Endothelial cell of umbilical vein (primary cell): ENCODE data around the gene CD151. TPM values are rescaled to one million over a fixed set of nuclear protein-coding genes. Genes with fewer than 3 reads are reported as not detected.

Experiments
- BruUV-seq: library from RNA; stranded (reverse); fragments of 400-500 nt; replicated peaks from 2 replicates; lab custom pipeline; 2021; lab: Mats Ljungman, UMichigan
- CTCF ChIA-PET: fragments of 300-600, 350-600 bp; sonication (Branson Sonifier 250); formaldehyde crosslinking; loops from one replicate; lab custom pipeline; 2021; ENCODE audit warnings: antibody characterized with exemption, inconsistent platforms; lab: Charles Lee
- POLR2A ChIA-PET: fragments of 300-600, 350-600 bp; sonication (Branson Sonifier 250); formaldehyde crosslinking; loops from one replicate; lab custom pipeline; 2021; ENCODE audit warnings: antibody characterized with exemption, inconsistent platforms; lab: Charles Lee
- DNase-seq: peaks from one replicate; pipeline ENCODE4 v3.0.0-alpha.2; 2011; ENCODE audit warnings: low read depth, low spot score
- FAIRE-seq: peaks from 2 replicates; lab custom pipeline; 2011; peaks lifted over from hg19 to GRCh38; lab: Jason Lieb, UNC
- H2AFZ ChIP-seq: 2 replicates; pipeline ENCODE4 v1.6.0; 2012; ENCODE audit warnings: low read depth, low read length, control low read depth, inconsistent platforms
- H3K27ac ChIP-seq: 2 replicates; pipeline ENCODE4 v1.5.1; 2011; ENCODE audit warnings: low read depth, mild to moderate bottlenecking, control low read depth, low read length, moderate library complexity; ENCODE audit not compliant: insufficient read depth
- H3K27me3 ChIP-seq, 2 experiments: 2 replicates each; pipeline versions ENCODE4 v1.6.0 to v1.6.1; 2011; ENCODE audit warnings: low read length in 2 of 2, mixed read lengths in 1 of 2; ENCODE audit not compliant: control insufficient read depth in 2 of 2, insufficient read depth in 2 of 2
- H3K36me3 ChIP-seq, 2 experiments: 2 replicates in 1 of 2; 3 replicates in 1 of 2; pipeline ENCODE4 v1.5.1; 2011; ENCODE audit warnings: low read length in 2 of 2, mild to moderate bottlenecking in 1 of 2, moderate library complexity in 1 of 2; ENCODE audit not compliant: control insufficient read depth in 2 of 2, insufficient read depth in 2 of 2; ENCODE audit errors: extremely low read depth in 1 of 2
- H3K4me1 ChIP-seq: 3 replicates; pipeline ENCODE4 v1.5.1; 2011; ENCODE audit warnings: mild to moderate bottlenecking, low read length; ENCODE audit not compliant: control insufficient read depth, insufficient read depth; ENCODE audit errors: extremely low read depth
- H3K4me2 ChIP-seq: 2 replicates; pipeline ENCODE4 v1.6.1; 2011; ENCODE audit warnings: low read length, control low read depth, mixed read lengths; ENCODE audit not compliant: insufficient read depth
- H3K4me3 ChIP-seq, 3 experiments: fragments of 200-600 bp in 1 of 3; sonication (generic), shearing (Covaris generic) in 1 of 3; replicated peaks in 1 of 3; 2 replicates each; pipeline ENCODE4 v1.5.1; 2011 to 2016; ENCODE audit warnings: control low read depth in 3 of 3, low read length in 3 of 3, mild to moderate bottlenecking in 2 of 3, inconsistent platforms in 1 of 3, low read depth in 1 of 3, moderate library complexity in 1 of 3; ENCODE audit not compliant: insufficient read depth in 1 of 3
- H3K79me2 ChIP-seq: 2 replicates; pipeline ENCODE4 v1.6.0; 2012; ENCODE audit warnings: low read length, inconsistent platforms; ENCODE audit not compliant: control insufficient read depth, insufficient read depth
- H3K9ac ChIP-seq: replicated peaks from 2 replicates; pipeline ENCODE3; 2011; ENCODE audit warnings: low read length, control low read depth; ENCODE audit not compliant: insufficient read depth; ENCODE audit errors: extremely low read depth
- H3K9me1 ChIP-seq: replicated peaks from 3 replicates; pipeline ENCODE4 v1.6.0; 2011; ENCODE audit warnings: mild to moderate bottlenecking, low read length; ENCODE audit not compliant: control insufficient read depth, insufficient read depth; ENCODE audit errors: extremely low read depth
- H3K9me3 ChIP-seq: replicated peaks from 2 replicates; pipeline ENCODE4 v1.5.1; 2012; ENCODE audit warnings: low read length, inconsistent platforms; ENCODE audit not compliant: control insufficient read depth, insufficient read depth
- H4K20me1 ChIP-seq: replicated peaks from 2 replicates; pipeline ENCODE3; 2011; ENCODE audit warnings: mild to moderate bottlenecking, low read length; ENCODE audit not compliant: control insufficient read depth, insufficient read depth; ENCODE audit errors: extremely low read depth
- CTCF ChIP-seq, 2 donors: IDR thresholded peaks; 1 replicate in 1 of 2; 2 replicates in 1 of 2; pipeline ENCODE4 v1.5.1; 2011; ENCODE audit warnings: low read length in 2 of 2, mild to moderate bottlenecking in 2 of 2, moderate library complexity in 2 of 2, control low read depth in 1 of 2, inconsistent platforms in 1 of 2, low read depth in 1 of 2; ENCODE audit not compliant: insufficient read depth in 1 of 2; ENCODE audit errors: extremely low read depth in 1 of 2
- EZH2 ChIP-seq: IDR thresholded peaks from 2 replicates; pipeline ENCODE4 v1.6.1; 2012; ENCODE audit warnings: borderline replicate concordance, low read depth, mild to moderate bottlenecking, moderate library complexity, low read length, inconsistent platforms; ENCODE audit not compliant: severe bottlenecking
- FOS ChIP-seq: IDR thresholded peaks from 2 replicates; pipeline ENCODE4 v1.6.1; 2011; ENCODE audit warnings: mild to moderate bottlenecking, low read length, moderate library complexity, borderline replicate concordance; ENCODE audit not compliant: insufficient read depth
- GATA2 ChIP-seq: IDR thresholded peaks from 2 replicates; pipeline ENCODE4 v1.7.0; 2011; ENCODE audit warnings: low read depth, mild to moderate bottlenecking, moderate library complexity, mixed read lengths, low read length; ENCODE audit not compliant: insufficient read length, insufficient read depth
- JUN ChIP-seq: IDR thresholded peaks from 2 replicates; pipeline ENCODE4 v1.6.1; 2011; ENCODE audit warnings: borderline replicate concordance, low read depth; ENCODE audit not compliant: insufficient read length, insufficient read depth
- MAX ChIP-seq: IDR thresholded peaks from 2 replicates; pipeline ENCODE4 v1.6.1; 2011; ENCODE audit not compliant: insufficient read depth, insufficient read length
- MYC ChIP-seq: IDR thresholded peaks from one replicate; pipeline ENCODE4 v1.6.1; 2011; ENCODE audit warnings: mild to moderate bottlenecking, low read depth, low read length
- POLR2A ChIP-seq: IDR thresholded peaks from 2 replicates; pipeline ENCODE4 v1.6.1; 2012; ENCODE audit warnings: low read depth, mild to moderate bottlenecking, control low read depth, low read length
- POLR2AphosphoS5 ChIP-seq: IDR thresholded peaks from 2 replicates; pipeline ENCODE4 v1.6.1; 2012; ENCODE audit warnings: low read depth, mild to moderate bottlenecking, control low read depth, low read length, moderate library complexity; ENCODE audit not compliant: insufficient read depth
- dilution Hi-C: fragments of 300-500 bp; cut with MboI; formaldehyde crosslinking; loops from one replicate; pipeline ENCODE4 v1.15.0; 2019; ENCODE audit warnings: low sequenced_read_pairs; ENCODE audit not compliant: extremely low pct_ligation_motif_present
- intact Hi-C: fragments of 100-400 bp; cut with micrococcal nuclease; formaldehyde crosslinking; loops from one replicate; pipeline ENCODE4 v1.10.0; 2022
- polyA plus RNA-seq, 4 experiments: library from polyadenylated mRNA; depleted of rRNA in 3 of 4; stranded (reverse) in 3 of 4; unstranded in 1 of 4; fragments of >200 nt; gene quantifications; 2 replicates each; pipeline versions ENCODE4 v1.2.1 to v1.2.3, GENCODE V29; 2011 to 2012; ENCODE audit warnings: missing spikeins in 1 of 4
- total RNA-seq: library from RNA; stranded (reverse); gene quantifications from 2 replicates; pipeline ENCODE4 v1.2.3, GENCODE V29; 2021

CD151 gene
- total and polyA plus RNA-seq, 2 donors (not counting 3 experiments of a cell fraction or from before 2014, with no cell fraction given) = 515 to 1,090 TPM

GRCh38 chr11:816433-816779 lies 16.3 kb upstream of the CD151 start:
- no TSS peak for BruUV-seq
- intact Hi-C loops = no loop called here

More at GRCh38 chr11:816433-816779, 16.3 kb upstream of the CD151 start:
- POLR2A ChIA-PET = interaction anchor here (0.7 kb wide), 1 partner anchor 151 kb away, joined by 4 read pairs; no protein-coding TSS in a partner anchor
- Histone ChIP-seq H4K20me1 (no peaks in the 10 kb centered on the region), H2AFZ (no peak overlapping the region), H3K36me3 (peaks cover 3 to 24% of the 10 kb centered on the region in 2 experiments), H3K9ac (no peak overlapping the region), H3K4me1 (peaks cover 23% of the 10 kb centered on the region), H3K79me2 (peaks cover 24% of the 10 kb centered on the region), H3K27me3 (no peaks in the 10 kb centered on the region), H3K27ac (no peak overlapping the region), H3K9me3 (no peaks in the 10 kb centered on the region), H3K4me2 (no peak overlapping the region), H3K9me1 (no peaks in the 10 kb centered on the region), H3K4me3 (no peak overlapping the region)
- CTCF ChIA-PET = no interaction called here
- DNase-seq (no peak), FAIRE-seq (no peak)
- dilution Hi-C loops = no loop called here
- TF ChIP-seq FOS = no peak
- TF ChIP-seq CTCF (IDR thresholded peaks at IDR 0.05; ENCODE audit: extremely low read depth in 1 of 2, insufficient read depth in 1 of 2, low read depth in 1 of 2, low read length in 2 of 2) = no peak
- no peak for TF ChIP-seq POLR2AphosphoS5
- no peak for TF ChIP-seq GATA2
- no peak for TF ChIP-seq MAX
- no peak for TF ChIP-seq EZH2
- TF ChIP-seq MYC = no peak
- TF ChIP-seq JUN = no peak
- no peak for TF ChIP-seq POLR2A
